GM18498 (cell line): ENCODE data around the gene MATCAP1.

Source experiments
- ATAC-seq: cut with Tn5 transposase; IDR thresholded peaks from one replicate; pipeline ENCODE4 v1.9.1; 2021; ENCODE audit warnings: mild to moderate bottlenecking, moderate library complexity; ENCODE audit not compliant: unreplicated experiment

The MATCAP1 gene

GRCh38 chr16:67158637-67159600 is 24.8 kb downstream of the MATCAP1 start:
- ATAC-seq, result peak; percentile 46

- no peak for ATAC-seq
Observed at GRCh38 chr16:67157892-67158635, 25.7 kb downstream of the MATCAP1 start.

- ATAC-seq, result no peak
Observed at GRCh38 chr16:67157106-67157748, 26.5 kb downstream of the MATCAP1 start.

- ATAC-seq, result no peak
Observed at GRCh38 chr16:67156143-67156844, 27.5 kb downstream of the MATCAP1 start.

- no peak for ATAC-seq
Observed at GRCh38 chr16:67155295-67156142, 28.2 kb downstream of the MATCAP1 start.

- ATAC-seq, result no peak
Observed at GRCh38 chr16:67154578-67155294, 29.0 kb downstream of the MATCAP1 start.

- ATAC-seq, result no peak
Observed at GRCh38 chr16:67151431-67152097, 32.2 kb downstream of the MATCAP1 start.

GRCh38 chr16:67150833-67151396 is 32.8 kb downstream of the MATCAP1 start, which contains the start of gene B3GNT9:
Gene B3GNT9 (minus strand): TSS chr16:67150998. CDS start chr16:67150485, 513 bp downstream.
- peak; percentile 53 for ATAC-seq

- ATAC-seq, result peak; percentile 33
Observed at GRCh38 chr16:67150047-67150832, 33.5 kb downstream of the MATCAP1 start.

- no peak for ATAC-seq
Observed at GRCh38 chr16:67149276-67150046, 34.3 kb downstream of the MATCAP1 start.

GRCh38 chr16:67148656-67149275 is 35.0 kb downstream of the MATCAP1 start:
- ATAC-seq, result no peak

- no peak for ATAC-seq
Observed at GRCh38 chr16:67148221-67148620, 35.5 kb downstream of the MATCAP1 start.

GRCh38 chr16:67147437-67148140 is 36.2 kb downstream of the MATCAP1 start:
- ATAC-seq, result no peak

- no peak for ATAC-seq
Observed at GRCh38 chr16:67146523-67147357, 37.0 kb downstream of the MATCAP1 start.

GRCh38 chr16:67145746-67146145 is 38.0 kb downstream of the MATCAP1 start:
- no peak for ATAC-seq
